ENCODE measurements around the gene SC5D. TPM values are rescaled to one million over a fixed set of nuclear protein-coding genes. Genes with fewer than 3 reads are reported as not detected.

SC5D gene
- polyA plus RNA-seq, 1 donor = 67.7 TPM

DNA sequence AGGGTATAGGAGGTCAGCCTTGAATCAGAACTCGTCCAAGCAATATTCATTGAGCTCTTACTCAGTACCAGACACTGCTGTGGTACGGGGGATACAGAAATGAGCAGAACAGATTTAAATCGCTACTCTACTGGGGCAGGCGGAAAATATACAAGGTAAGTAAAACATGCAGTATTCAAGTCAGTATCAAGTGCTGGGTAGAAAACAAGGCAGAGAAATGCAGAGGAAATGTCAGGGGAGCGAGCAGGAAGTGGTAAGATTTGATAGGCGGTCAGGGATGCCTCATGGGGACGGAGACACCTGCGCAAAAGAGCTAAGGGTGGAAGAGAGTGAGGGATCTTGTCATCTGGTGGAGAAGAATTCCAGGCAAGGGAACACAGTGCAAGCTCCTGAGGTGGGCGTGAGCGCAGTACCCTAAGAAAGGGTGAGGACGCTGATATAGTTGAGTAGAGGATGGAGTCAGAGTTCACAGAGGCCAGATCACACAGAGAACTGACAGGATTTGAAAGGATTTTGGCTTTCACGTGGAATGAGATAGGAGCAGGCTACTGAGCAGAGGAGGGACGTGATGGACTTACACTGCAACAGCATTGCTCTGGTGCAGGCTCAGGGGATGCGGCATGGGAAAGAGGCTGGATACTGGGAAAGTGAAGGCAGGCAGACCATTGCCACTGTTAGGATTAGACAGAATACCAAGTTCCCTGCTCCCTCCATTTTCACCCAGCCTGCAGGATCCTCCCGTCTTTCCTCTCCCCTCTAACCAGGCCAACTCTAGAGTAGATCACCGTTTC lies 35.8 kb downstream of the SC5D start:
- DNase-seq = no peak

DNA sequence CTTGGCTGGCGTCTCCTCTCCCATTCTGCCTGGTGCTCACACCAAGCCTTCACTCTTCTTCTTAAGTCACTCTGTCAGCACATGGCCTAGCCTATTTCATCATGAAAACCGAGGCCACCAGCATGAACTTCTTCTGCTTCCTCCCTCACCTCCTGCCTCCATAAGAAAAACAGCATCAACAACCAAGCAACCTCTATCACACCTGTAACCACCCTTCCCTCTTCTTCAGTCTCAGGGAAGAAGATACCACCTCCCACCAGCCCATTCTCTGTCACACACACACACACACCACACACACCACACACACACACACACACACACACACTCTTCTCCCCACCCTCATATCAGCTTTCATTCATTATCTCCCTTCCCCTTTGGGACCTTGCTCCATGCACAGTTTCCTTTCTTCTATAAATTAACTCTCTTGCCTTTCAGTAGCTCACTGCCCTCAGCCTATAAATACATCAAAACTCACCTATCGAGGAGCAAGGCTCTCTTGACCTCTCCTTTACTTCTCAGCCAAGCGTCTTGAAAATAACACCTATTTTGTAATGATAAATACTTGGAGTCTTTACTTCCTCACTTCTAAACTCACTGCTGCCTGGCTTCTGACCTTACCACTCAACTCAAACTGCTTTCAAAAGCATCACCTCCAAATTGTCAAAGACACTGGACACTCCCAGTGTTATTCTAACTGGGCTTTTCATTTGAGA lies 36.6 kb downstream of the SC5D start:
- no peak for DNase-seq

DNA sequence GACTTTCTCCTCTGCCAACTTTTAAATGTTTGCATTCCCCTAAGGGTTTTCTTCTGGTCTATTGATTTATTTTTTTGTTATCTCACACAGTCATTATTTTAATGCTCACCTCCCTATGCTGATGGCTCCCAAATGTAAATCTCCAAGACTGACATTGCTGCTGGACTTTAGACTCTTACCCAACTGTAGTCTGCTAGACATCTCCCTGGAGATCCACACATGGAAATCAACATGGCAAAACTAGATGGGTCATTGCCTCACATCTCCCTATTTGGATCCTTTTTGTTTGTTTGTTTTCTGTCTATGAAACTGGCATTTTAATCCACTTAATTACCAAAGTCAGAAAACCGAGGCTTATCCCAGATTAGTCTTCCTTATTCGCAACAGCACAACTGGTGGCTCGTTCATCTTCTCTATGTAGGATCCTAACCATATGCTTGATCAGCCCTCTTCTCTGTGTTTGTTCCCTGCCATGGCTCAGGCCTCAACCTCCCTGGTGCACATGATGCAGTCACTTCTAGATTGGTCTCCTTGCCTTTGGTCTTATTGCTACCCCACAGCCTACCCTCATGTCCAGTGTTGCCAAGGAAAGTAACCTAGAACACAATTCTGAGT lies 37.3 kb downstream of the SC5D start:
- DNase-seq = no peak

DNA sequence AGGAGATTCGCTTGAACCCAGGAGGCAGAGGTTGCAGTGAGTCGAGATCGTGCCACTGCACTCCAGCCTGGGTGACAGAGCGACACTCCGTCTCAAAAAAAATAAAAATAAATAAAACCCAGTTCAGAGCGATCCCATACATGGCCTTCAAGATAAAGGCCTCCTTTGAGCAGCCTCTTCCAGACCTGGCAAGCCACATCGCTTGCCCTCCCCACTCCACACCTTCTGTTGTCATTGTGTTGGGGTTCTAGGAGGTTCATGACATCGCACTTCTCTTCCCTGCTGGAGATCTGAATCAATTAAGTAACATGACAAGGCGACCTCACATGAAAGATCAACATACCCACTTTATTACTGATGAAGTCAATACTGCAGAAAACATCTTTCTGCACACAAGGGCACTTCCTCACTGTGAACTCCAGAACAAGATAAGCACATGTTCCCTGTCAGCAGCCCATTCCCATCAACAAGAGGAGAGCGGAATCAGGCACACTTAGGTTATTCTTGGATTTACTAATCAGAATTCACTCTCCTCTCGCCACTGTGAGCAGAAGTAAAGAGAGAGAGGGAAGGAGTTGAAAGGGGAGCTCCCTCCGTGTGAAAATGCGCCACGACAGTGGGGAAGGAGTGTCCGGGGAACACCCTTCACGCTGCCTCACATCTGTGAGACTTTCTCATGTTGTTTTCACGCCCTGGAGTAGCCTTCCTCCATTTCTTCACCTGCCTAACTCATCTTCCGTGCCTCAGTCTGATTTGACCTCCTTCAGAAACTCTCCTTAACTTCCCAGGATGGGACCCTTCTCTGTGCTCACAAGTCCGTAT lies 38.3 kb downstream of the SC5D start:
- DNase-seq = no peak

DNA sequence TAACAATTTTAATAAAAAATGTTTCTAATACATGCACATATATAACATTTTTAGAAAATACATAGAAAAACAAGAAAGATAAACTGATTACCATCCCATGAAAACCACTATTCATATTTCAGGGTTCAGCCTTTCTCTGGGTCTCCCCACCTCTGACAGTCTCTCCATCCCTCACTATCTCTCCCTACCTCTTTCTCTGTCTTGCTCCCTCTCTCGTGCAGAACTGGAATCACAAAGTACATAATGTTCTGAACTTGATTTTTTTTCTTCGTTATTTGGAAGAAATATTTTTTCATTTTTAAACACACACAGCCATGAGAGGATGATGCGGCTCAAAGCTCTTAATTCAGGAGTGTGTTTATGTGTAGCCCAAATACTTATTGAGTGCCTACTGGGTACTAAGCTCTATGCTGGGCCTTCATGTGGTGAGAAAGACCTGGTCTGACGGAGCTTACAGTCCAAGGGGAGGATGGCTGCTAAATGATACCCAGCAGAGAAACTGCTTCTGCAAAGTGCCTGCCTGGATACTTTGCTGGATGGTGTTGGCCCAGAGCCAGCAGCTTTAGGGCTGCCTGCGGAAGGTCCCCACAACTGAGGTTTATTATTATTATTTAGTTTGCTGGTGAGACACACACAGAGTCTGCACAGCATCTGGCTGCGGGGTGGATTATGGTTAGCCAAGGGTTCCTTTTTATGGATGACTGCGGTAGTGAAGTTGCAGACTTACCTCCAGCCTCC lies 42.6 kb downstream of the SC5D start:
- no peak for DNase-seq

DNA sequence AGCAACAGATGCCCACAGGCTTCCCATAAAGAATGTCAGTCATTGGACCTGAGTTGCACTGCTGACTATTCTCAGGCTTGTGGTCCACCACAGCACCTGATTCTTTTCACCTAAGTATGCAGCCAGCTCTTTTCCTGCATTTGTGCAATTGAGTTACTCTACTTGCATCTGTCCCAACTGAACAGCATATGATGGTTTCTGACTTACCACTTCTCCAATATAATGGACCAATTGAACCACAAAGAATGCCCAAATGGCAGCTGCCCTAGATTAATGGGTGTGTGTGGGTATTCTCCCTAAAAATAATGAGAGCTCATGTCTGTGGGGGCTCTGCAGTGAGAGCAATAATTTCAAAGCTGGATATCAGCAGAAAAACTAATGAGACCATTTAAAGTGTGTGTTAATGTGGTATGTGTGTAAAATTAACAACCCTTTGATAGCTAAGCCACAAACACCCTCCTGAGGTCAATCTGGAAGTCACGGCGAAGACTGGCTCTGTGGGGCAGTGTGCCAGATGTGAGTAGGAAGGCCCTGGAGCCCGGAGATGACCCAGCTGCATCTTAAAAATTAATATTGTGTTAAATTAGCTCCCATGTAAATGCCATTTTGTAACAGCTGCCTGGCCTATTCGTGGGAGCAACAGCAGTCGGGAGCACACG lies 43.8 kb downstream of the SC5D start:
- DNase-seq = no peak

DNA sequence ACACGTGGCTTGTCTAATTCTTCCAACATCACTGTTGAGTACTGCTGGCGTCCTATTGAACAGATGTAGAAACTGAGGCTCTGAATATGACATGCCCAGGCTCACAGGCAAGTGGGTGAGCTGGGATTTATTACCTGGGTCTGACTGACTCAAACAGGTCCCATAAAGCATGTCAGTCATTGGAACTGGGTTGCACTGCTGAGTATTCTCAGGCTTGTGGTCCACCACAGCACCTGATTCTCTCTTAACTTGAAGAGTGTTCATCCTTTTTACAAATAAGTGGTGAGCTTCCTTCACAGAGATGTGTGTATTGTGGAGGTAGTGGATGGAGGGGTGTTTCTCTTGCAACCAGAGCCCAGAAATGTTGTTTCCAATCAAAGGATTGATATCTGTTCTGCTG lies 44.5 kb downstream of the SC5D start:
- no peak for DNase-seq

DNA sequence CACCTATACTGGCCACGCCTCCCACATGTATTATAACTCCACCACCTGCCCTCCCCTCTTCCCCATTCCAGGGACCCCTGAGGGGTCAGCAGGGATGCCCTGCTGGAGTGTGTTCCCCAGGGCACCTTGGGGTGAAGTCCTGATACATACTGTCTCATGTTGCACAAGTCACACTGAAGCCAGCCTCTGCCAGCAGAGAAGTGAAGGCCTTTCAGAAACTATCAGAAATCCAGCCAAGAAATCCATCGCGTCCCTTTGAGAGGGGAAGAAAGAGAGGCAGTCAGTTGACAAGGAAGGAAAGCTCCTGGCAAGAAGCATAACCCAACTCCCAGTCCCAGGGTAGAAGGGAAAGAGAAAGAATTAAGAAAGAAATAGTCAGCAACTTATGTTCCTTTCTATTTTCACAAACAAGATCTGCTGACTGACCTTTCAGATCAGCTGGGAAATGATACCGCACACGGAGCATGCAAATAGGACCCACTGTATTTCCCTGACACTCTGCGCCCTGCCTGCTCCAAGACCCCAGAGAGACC lies 45.2 kb downstream of the SC5D start:
- DNase-seq = no peak

DNA sequence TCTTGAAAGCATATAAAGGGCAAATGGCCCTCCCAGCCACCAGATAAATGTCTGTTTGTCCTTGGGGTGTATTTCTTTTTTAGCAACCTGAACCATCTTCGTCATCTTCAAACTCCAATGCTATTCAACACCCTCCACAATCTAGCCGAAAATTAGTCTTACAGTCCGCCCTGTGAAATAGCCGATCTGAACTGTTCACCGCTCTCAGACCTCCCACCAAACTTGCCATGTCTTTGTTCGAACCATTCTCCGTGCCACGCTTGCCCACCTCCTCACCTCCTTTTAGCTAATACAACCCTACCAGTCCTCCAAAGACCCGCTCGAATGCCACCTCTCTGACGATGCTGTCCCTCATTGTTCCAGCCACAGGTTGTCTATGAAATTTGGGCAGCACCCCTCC lies 46.0 kb downstream of the SC5D start:
- DNase-seq = no peak

DNA sequence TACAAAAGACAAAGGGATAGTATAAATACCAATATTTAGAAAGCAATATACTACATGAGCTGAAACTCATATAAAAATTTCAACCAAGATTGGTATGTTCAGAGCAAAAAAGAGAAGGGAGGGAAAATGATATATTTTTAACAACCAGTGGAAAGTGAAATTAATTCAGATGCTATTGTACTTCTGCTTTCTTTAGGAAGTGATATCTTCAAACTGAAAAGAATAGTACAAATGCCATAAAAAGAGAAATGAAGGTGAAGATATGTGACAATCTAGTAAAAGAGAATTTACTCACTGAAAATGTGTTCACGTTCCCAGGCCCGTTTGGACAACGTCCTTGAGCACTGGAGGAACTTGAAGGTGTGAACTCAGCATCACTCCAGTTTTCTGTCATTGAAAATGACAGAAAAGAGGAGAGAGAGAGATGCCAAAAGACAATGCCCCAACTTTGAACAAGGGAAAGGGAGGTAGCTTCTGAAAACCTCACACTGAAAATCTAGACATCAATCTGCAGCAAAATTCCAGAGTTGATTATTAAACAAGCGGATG lies 47.5 kb downstream of the SC5D start:
- DNase-seq = no peak

DNA sequence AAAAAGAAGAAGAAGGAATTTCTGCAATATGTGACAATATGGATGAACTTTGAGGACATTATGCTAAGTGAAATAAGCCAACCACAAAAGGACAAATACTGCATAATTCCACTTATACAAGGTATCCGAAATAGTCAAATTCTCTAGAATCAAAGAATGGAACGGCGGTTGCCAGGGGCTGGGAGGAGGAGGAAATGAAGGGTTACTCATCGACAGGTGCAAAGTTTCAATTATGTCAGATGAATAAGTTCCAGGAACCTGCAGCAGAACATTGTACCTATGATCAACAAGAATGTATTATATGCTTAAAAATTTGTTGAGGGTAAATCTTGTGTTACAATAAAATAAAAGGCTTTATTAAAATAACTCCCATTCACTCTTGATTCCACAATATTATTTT lies 49.0 kb downstream of the SC5D start:
- DNase-seq = no peak

DNA sequence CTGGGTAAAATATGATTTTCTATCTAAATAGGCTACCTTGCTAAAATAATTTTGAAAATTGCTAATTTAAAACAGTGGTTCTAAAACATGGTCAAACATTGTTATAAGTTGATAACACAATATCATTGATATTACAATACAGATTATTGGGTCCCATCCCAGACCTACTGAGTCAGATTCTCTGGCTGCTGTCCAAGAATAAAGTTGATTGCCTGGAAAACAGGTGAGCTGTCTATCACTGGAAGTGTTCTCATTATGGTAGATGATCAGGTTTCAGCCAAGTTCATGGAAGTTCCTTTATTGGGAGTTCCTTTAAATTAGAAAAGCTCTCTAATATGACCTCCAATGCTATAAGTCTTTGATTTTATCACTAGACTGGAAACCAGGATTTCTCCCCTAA lies 52.3 kb downstream of the SC5D start:
- no peak for DNase-seq

DNA sequence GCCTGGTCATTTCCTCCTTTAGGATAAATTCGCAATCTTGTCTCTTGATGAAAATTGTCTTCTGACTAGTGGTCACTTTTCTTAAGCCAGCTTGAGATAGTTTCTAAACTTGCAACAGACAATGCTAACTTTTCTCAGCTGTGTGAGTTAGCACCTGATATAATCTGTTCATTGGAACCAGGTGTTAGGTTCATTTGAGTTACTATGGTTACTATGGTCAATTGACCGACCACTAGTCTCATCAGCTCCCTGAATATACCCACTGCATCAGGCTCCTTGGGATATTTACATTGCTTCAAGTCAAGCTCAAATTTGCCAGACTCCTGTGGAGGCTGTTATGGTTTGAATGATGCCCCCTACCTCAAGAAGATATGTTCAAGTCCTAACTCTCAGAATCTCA lies 54.5 kb downstream of the SC5D start:
- DNase-seq = no peak

DNA sequence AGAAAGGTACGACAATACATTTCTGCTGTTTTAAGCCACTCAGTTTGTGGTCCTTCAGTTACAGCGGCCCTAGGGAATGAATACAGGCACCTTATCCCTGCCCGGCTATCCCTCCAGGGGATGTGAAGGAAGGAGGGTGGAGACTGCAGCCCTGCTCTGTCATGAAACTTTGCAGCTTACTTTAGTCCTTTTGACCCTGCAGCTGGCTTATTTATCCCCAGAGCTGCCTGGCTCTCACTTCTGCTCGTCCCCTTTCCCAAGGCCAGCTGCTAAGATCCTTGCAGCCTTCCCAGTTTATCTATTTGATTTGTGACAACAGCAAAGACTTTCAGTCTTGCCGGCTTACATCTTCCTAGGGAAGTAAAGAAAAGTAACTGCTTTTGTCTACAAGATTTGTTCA lies 55.2 kb downstream of the SC5D start:
- DNase-seq = no peak

DNA sequence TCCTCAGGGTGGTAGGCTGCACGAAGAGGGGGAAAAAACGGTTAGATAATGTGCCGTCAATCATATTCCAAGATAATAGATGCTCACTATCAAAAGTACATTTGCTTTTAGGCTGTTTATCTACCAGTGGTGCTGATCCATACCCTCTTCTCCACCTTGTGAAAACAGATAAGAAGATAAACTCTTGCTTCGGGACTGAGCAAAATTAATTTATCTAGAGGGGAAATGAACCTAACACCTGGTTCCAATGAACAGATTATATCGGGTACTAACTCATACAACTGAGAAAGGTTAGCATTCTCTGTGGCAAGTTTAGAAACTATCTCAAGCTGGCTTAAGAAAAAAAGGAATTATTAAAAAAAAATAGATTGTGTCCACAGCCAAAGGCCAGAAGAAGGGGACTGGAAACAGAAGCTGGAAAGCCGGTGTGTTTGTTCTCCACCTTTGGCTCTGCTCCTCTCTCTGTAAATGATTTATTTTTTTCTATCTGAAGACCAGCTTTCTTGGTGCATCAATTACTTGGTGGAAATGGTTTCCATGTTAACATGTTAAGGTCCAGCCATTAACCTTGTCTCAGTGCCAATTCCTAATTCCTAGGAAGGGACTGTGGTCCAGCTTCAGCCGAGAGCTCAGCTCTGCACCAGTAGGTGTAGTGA lies 55.8 kb downstream of the SC5D start:
- DNase-seq = no peak

DNA sequence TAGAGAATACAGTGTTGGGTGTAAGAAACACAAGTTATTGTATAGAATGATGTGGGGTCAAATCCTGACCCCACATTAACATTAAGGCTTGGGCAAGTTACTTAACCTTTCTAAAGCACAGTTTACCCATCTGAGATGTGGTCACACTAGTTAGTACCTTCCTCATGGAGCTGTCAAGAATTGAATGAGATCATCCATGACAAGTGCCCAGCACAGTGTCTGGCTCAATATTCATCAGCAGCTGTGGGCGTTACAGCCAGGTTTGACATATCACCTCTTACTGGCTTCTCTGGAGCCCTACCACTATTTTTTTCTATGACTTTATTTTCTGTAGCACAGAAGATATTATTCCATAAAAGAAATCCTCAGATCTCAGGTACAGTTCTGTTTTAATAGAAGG lies 57.2 kb downstream of the SC5D start:
- no peak for DNase-seq

DNA sequence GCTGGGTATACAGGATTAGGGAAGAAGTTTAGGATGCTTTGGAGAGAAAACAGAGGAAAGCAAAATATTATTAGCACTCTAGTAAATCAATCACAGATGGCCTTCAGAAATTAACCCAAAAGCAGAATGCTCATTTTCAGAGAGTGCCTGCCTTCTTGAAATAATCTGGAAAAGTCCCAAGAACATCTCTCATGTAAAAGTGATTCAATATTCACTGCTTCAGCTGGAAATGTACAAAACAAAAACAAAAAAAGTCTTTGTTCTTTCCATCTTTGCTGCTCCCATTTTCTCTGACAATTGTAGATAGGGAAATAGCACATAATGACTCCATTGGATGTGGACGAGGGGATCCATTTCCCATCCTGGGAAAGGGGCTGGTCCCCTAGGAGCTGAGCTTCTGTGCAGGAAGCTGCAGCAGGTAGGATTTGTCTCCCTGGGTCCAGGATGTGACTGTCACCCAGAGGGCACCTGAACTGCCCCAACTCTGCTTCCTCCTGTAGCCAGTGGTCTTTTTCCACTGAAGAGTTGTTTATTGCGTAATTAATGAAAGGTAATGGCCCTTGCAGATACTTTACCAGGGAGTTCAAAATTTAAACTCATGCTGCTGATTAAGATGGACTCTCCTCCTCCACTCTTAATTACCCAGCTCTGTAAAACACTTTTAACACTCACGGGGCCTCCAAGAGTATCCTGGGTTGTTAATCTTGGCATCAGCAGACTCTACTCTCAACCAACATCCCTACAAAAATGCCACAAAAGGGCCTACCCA lies 57.9 kb downstream of the SC5D start:
- DNase-seq = peak; percentile 53

DNA sequence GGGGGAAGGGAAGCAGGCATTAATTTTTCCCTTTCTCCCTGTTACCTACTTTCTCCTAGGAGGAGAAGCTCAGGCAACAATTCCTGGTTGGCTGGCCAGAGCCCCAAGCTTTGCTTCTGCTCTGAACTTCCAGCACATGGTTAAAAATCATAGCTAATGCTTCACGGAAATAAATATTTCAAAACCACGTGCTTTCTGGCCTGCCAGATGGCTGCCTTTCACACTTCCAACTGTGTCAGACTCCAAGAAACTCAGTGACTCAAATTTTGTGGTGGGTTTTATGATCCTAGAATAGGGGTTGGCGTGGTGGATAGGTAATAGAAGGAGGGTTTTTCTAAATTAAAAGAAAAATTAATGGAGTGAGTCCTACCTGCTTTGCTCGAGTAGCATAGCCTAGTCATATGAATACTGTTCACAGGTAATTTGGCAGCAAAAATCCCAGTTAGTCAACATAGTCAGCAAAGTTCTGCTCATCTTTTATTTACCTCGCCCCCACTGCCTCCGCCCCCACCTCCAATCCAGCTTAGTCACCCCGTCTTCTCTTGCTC lies 58.6 kb downstream of the SC5D start:
- peak; percentile 36 for DNase-seq

Measured in left kidney (tissue), 2 donors.